GM21528 (cell line): Measurements from ENCODE around the gene OLFML2A.
"Not testable (repeated sequence)": the region's sequence is repeated elsewhere in the genome, so short reads cannot be mapped to it uniquely, and the experiment has no call there.

Source experiments
- ATAC-seq: cut with Tn5 transposase; IDR thresholded peaks from one replicate; pipeline ENCODE4 v1.9.1; 2021; ENCODE audit warnings: mild to moderate bottlenecking, moderate library complexity; ENCODE audit not compliant: unreplicated experiment, low FRiP score

Gene OLFML2A

DNA sequence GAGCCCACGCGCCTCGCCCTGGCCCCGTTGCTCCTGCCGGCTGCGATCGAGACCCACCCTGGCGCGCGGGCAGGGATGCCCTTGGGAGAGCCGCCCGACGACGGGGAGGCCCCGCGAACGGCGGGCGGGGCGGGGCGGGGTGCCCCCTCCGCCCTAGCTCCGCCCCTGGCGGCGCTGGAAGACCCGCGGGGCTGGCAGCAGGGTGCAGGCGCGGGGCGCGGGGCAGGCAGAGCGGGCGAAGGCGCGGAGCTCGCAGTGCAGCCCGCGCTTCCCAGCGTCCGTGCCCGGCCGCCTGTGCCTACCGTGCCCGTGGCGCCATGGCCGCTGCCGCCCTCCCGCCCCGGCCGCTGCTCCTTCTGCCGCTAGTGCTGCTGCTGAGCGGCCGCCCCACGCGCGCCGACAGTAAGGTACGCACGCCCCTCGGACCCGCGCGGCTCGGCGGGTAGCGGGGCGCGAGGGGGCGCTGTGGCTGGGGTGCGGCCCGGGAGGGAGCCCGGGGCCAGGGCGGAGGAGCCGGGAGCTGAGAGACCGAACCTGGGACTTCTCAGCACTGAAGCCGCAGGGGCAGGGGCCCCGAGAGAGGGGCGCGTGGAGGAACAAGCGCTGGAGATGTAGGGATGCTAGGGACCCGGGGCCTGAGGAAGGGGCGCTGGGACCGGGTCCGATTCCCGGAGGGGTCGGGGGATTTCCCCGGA, at the start of gene OLFML2A:
OLFML2A (plus strand) TSS at position 180 of the 695 bp plus-strand sequence; CDS start at position 318, 138 bp downstream.
- ATAC-seq = no peak

DNA sequence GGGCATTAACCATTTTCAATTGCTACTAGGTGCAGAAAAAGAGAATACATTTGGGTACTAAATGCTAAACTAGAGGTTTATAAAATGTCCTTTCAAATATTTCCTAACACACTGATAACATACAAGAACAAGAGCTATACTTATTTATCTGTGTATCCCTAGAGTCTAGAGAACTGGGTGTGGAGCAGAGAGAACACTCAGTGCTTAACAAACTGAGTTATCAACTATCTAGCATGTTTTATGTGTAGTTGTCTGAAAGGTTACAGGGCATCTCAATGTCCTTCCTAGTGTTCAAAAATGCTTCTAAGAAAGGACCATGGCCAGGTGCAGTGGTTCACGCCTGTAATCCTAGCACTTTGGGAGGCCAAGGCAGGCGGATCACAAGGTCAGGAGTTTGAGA, 46.2 kb upstream of the OLFML2A start:
- ATAC-seq = no peak

DNA sequence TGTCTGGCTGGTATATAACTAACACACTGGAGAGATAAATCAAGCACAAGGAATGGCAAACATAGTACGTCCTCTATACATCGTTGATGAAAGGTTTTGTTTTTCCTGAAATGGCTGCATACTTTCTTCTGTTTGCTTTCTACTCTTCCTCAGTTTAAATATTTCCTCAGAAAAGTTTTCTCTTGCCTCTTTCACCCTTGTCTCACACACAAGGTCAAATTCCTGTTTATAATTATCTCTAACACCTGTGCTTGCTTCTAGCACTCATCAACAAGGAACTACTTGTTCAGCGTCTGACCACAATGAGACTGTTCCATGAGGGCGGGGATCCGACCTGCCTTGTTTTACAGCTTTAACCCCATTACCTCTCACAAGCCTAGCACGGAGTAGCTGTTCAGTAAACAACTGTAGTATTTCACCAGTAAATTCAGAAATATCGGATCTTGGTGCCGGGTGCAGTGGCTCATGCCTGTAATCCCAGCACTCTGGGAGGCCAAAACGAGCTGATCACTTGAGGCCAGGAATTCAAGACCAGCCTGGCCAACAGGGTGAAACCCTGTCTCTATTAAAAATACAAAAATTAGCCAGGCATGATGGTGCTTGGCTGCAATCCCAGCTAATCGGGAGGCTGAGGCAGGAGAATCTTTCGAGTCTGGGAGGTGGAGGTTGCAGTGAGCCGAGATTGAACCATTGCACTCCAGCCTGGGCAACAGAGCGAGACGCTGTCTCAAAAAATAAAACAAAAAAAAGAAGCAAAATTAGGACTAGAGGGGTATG, 42.8 kb upstream of the OLFML2A start:
- no peak for ATAC-seq

DNA sequence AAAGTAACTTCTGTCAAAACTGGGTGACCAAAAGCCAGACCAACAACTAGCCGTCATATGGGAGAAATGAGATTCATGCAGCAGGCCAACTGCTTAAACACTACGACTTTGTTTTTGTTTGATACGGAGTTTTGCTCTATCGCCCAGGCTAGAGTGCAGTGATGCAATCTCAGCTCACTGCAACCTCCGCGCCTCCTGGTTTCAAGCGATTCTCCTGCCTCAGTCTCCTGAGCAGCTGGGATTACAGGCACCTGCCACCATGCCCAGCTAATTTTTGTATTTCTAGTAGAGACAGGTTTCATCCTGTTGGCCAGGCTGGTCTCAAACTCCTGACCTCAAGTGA, 42.2 kb upstream of the OLFML2A start:
- not testable (repeated sequence) for ATAC-seq

DNA sequence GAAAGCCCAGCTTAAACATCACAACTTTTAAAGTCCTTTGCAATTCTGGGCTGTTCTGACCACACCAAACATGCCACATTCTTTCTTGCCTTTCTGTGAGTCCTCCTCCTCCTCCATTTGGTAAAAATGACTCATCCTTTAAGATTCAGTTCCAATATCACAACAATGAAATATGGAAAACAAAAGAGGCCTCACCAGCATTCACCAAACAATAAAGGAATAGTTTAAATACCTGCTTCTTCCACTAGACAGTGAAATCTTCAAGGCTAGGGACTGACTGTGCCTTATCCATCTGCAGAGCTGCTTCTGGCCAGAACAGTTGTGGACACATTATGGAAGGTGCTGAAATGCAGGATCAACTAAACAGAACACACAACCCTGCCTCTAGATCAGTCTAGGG, 41.8 kb upstream of the OLFML2A start:
- no peak for ATAC-seq

DNA sequence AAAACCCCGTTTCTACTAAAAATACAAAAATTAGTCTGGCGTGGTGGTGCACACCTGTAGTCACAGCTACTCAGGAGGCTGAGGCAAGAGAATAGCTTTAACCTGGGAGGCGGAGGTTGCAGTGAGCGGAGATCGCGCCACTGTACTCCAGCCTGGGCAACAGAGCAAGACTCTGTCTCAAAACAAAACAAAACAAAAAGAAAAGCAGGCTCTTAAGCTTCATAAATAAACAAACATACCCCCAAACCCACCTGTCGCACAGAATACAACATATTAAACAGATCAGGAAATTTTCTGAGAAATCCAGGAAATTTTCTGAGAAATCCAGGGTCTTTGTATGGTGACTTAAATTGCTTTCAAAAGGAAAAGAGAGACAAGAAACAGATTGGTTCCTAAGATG, 38.9 kb upstream of the OLFML2A start:
- not testable (repeated sequence) for ATAC-seq

DNA sequence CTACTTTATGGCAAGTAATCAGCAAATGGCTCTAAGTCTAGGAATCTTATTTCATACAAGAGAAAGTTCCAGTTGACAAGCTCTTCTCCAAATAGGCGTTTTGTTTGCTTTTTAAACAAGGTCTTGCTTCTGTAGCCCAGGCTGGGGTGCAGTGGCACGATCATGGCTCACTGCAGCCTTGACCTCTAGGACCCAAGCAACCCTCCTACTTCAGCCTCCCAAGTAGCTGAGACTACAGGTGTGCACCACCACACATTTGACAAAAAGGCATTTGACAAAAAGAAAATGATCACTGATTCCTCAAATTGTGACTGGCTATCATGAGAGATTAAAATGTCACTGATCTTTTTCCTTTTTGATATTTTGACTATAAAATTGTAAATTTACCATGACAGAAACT, 37.6 kb upstream of the OLFML2A start:
- ATAC-seq = no peak

DNA sequence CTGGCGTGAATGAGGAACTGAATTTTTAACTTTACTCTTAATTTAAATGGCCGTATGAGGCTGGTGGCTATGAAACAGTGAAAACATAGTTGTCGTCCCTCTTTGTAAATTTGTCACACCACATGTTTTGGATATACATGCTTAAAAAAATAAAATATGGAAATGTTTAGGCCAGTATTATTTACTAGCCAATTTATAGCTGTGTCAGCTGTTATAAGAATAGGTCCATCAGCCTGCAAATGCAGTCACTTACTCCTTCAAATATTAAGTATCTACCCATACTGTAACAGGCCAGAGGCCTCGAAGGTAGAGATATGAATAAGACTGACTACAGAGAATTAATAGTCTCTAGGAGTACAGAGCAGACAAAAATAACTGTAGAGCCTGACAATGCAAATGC, 35.8 kb upstream of the OLFML2A start:
- no peak for ATAC-seq

DNA sequence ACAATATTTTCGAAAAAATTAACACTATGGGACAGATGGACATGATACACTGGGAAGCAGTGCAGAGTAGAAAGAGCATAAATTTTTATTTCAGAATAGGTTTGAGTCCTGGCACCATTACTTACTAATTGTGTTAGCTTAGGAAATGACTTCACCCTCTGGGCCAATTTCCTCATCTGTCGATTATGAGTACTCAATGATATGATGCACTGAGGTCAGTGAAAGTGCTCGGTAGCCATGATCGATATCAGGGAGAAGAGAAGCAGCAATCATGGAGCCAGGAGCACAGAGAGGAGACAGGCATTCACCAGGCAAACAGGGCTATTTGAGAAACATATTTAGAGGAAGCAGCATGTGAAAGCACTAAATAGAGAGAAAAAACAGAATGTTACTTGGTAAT, 35.3 kb upstream of the OLFML2A start:
- no peak for ATAC-seq

DNA sequence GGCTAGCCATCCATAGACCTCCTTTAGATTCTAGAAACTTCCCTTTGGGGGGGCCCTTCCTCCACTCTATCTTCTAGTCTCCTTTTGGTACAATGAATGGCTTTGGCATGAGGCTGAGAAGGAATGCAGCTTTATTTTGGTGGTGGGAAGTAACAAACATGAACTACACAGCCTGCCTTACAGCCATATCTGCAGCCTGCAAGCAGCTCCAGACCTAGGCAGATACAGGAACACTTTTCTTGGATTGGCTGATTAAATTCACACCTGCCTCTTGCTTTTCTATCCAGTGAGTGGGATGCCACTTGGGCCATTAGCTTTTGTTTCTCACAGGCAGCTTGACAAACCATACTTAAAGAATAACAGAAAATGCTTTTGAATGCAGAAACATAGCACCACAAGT, 34.0 kb upstream of the OLFML2A start:
- ATAC-seq = no peak

DNA sequence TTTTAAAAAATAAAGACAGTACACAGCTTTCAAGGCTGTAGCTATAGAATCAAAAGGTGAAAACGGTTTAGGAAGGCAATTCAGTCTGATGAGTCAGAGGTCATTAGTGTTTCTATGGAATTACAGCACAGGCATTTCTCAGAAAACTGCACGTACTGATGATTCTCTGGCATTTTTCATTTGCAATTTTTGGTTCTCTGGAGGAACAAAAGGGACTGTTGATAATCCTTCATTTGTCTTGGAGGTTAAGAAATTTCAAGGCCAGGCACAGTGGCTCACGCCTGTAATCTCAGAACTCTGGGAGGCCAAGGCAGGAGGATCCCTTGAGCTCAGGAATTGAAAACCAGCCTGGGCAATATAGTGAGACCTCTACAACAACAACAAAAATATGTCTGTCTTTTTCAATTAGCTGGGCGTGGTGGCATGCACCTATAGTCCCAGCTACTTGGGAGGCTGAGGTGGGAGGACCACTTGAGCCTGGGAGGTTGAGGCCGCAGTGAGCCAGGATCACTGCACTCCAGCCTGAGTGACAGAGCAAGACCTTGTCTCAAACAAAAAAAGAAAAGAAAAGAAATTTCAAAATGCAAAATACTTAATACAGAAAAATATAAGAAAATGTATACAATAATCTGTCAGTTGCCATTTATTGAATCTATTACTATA, 33.1 kb upstream of the OLFML2A start:
- no peak for ATAC-seq

DNA sequence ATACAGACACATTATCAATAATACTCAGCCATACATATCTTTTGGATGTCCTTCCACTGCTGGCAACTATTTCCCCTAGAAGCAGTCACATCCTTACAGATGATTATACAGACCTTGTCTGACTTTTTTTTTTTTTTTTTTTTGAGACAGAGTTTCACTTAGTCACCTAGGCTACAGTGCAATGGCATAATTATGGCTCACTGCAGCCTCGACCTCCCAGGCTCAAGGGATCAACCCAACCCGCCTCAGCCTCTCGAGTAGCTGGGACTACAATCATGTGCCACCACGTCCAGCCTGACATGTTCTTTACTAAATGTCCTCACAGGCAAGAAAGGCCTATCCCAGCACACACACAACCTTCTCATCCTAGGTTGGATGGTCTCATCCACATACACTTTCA, 29.9 kb upstream of the OLFML2A start:
- no peak for ATAC-seq

DNA sequence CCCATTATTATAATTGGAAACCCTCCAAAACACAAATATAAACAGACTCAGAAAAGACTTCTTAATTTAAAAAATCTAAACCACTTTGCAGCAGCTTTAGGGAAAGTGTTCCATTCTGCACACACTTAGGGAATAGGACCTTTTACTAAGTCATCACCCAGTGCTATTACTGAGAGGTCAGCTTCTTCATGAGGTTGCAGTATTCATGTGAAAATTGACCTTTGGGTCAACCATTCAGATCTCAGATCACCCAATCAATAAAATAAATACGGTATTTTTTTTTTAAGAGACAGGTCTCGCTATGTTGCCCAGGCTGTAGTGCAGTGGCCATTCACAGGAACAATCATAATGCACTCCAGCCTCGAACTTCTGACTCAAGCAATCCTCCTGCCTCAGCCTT, 27.6 kb upstream of the OLFML2A start:
- no peak for ATAC-seq

DNA sequence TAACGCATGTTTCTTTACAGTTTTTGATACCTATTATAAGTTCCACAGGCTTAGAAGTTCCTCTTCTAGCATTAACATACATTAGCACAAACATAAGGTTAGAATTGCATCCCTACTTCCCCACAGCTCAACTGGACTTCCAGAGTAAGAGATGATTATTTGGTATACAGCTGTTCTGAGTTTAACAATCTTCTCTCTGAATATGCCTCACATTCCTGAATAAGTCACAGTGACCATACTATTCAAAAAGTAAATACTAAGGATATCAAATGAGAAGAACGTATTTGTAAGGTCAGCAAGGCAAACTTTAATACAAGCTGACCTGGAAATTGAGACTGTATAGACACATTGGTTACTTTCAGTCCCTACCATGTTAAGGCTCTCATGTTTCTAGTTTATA, 27.2 kb upstream of the OLFML2A start:
- ATAC-seq = no peak

DNA sequence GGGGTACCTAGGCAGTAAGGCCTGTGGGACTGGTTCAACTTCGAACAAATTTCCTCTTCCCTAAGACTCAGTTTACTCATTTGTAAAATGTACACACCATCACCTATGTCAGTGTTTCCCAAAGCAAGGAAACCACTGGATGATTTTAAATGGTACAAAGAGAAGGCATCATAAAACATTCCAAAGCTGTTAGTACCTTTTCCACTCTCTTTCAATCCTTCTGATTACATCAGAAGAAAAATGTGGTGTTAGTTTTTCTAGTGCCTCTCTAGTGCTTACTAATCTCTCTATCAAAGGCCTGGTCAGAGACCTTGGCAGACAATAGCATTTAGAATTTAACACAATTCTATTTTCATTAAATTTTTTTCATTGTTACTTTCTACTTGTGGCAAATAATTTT, 24.0 kb upstream of the OLFML2A start:
- no peak for ATAC-seq

DNA sequence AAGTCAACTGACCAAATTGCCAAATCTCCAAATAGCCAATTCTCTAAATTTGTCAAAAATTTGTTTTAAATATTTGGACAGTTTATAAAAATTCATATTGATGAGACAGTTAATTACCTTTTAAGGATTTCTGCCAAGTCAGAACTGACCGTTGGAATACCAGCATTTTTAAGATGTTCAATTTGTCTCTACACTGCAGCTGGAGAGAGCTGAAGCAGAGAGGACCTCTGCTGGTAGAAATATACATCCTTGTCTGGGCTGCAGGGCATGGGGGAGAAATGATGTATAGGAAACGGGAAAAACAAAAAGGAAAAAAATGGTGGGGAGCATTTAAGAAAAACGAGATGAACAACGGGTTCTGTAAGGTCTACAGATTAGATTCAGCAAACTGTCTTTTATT, 22.6 kb upstream of the OLFML2A start:
- no peak for ATAC-seq

DNA sequence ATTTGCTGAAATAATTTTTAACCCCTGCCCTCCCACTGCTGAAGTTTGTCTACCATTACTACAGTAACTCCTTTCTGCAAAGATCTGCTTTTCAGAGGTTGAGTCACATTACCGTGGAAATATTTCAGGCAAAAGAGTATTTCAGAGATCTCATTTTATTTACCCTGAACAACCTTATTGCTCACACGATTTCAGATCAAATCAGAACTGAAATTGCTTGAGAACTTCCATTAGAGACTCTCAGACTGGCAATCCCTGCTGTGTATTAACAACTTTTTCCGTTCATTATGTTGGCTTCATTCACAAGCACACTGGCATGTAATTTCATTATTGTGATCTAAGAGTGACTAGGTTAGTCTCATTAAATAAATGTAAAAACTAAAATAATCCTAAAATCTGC, 21.9 kb upstream of the OLFML2A start:
- no peak for ATAC-seq

DNA sequence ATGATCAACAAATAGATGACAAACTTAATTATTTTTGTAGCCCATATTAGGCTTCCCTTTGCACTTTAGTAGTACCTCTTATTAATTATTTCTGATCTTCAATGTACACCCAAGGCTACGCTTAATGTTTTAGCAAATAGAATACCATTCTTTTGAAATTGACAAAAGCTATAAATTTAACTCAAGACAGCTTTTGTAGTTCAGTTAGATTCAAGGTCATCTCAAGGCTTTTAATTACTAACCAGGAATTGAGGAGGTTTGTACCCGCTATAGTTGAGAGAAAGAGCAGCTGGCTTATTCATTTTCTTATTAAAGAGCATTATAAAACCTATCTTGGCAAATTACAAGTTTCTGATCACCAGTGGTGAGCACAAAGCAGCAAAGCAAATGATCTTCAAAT, 20.9 kb upstream of the OLFML2A start:
- ATAC-seq = no peak

DNA sequence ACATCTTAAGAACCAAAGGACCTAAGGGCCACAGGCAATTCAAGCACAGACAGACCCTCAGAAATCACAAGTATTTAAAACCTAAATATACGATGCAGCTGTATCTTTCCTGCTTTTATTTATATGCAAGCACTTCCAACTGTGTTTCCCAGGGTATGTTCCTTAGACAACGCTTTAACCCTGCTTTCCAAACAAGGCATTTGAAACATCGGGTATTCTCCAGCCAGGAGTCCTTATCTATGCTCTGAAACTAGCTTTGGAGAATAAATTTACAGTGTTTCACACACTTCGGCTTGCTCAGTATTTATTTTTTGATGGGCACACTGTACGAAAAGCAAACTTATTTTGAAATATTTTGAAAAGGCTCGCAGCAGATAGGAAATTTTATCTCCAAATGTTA, 19.3 kb upstream of the OLFML2A start:
- no peak for ATAC-seq

DNA sequence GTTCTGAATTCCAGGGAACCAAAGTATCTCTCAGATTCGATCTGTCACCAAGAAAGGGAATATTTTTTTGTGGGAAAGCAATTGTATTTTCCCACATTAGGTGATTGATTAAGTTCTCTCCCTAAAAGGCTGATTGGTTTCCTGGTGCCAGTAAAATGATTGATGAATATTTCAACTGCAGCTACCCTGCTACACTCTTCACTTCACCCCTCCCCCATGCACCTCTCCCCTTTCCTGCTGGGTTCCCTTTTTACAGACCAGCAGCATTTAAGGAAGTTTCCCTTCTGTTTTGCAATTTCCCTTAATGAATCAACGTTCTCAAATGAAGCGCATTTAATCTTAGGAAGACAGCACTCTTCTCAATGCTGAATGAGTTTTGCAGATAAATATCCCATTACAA, 18.9 kb upstream of the OLFML2A start:
- ATAC-seq = no peak

DNA sequence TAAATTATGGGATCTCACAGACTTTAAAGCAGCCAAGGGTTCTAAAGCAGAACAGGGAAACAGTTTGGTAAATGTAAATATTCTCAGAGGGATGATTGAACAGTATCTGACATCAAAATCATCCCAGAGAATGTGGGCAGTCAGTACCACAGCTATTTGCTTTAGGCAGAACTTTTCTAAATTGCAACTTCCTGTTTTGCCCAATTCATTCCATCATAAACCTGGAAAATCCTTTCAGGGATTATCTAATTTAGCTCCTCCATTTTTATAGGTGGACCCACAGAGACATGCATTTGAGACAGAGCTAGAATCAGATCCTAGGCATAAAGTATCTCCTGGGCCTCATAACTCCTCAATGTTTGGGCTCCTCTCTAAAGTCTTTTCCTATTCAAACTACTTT, 18.2 kb upstream of the OLFML2A start:
- no peak for ATAC-seq

DNA sequence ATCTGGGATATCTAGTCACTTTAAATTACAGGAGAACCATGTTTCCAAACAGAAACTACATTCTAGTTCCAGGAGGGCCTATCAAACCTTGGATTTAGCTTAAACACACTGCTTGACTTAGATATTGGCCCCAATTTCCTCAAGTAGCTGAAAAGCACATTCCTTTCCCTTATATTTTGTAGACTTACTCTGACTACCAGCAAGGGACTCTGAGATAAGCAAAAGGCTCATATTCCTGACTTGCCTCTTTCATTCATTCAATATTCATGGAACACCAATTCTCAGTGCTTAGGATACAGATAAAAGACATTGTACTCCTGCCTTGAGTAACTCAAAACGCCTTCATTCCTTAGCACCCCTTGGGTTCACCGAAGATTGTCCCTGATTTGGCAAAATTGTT, 17.6 kb upstream of the OLFML2A start:
- no peak for ATAC-seq
